Measurements from ENCODE around the gene FAM234B.
"Not testable (repeated sequence)": the region's sequence is repeated elsewhere in the genome, so short reads cannot be mapped to it uniquely, and the experiment has no call there.

The FAM234B gene

DNA sequence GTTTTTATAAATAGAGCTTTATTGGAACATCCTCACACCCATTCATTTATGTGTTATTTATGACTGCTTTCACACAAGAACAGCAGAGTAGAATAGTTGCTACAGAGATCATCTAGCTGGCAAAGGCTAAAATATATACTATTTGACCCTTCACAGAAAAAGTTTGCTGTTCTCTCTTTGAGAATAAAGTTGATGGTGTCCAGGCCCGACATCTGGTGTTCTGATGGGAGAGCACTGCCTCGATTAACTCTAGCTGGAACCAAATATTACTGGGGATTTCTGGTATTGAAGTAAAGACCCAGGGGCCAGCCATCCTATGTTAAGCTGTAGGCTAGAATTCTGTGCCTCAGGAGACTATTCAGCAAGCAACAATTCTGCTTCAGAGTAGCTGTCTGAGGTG lies 21.8 kb downstream of the FAM234B start:
- no peak for DNase-seq

DNA sequence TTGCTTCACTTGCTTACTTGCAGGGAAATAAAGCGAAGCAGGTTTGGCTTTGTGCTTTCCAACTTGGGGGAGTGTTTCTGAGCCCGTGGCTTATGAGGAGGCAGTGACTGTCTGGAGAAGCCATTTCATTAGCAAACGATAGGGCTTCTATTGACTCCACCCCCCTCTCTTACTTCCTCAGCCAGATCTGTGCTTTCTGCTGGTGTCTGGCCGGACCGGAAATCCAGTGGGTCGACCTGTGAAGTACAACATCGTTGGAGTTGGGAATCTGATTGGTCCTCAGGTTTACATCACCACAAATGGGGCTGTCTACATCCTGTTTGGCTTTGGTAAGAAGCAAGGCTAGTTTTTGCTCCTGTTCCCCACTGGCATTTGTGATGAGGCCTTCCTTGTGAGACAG lies 22.3 kb downstream of the FAM234B start:
- no peak for DNase-seq

DNA sequence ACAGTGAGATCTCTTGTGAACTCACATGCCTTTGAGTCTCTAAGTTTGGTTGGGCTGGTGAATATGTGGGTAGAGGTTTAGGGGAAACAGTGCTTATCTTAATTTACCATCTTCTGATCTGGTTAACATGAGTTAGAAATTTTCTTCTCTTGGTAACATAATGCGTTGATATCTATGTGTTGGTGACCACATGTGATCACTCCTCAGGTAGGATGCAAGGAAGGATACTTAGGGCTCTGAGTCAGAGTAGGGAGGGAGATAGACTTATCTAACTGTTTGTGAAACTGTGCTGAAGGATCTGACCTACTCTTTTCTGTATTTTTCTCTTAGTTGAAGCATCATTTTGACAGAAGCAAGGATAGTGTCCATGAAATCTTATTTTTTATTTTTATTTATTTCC lies 23.1 kb downstream of the FAM234B start:
- no peak for DNase-seq

DNA sequence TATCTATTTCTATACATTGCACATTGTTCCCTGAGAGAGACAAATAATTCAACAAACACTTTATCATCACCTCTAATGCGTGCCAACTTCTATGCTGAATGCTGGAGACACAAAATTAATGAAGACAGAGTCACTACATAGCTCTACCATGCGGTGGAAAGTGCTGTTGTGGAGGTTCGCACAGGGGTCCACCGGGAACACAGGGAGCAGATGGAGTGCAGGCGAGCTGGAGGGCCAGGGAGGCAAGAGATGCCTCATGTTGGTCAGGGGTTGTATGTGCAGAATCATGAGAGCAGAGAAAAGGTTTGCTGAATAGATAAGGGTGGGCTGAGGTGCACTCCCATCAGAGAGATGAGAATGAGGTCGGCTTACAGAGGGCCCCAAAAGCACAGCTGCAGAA lies 25.2 kb downstream of the FAM234B start:
- DNase-seq, result no peak

GRCh38 chr12:13071305-13072280 lies 27.4 kb downstream of the FAM234B start:
- no peak for DNase-seq

DNA sequence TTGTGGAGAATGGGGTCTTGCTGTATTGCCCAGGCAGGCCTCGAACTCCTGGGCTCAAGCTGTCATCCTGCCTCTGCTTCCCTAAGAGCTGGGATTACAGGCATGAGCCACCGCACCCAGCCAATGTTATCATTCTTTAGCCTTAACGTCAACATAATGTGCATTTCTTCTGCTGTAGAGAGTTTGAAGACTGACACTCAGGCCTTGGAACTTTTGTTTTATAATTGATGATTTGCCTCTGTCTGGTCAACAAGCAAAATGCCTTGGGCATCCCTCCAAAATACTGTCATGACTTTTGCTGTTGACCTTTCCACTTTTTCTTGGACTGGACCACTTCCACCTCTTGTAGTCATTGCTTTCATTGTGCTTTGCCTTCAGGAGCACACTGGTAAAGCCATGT lies 29.0 kb downstream of the FAM234B start:
- no peak for DNase-seq

DNA sequence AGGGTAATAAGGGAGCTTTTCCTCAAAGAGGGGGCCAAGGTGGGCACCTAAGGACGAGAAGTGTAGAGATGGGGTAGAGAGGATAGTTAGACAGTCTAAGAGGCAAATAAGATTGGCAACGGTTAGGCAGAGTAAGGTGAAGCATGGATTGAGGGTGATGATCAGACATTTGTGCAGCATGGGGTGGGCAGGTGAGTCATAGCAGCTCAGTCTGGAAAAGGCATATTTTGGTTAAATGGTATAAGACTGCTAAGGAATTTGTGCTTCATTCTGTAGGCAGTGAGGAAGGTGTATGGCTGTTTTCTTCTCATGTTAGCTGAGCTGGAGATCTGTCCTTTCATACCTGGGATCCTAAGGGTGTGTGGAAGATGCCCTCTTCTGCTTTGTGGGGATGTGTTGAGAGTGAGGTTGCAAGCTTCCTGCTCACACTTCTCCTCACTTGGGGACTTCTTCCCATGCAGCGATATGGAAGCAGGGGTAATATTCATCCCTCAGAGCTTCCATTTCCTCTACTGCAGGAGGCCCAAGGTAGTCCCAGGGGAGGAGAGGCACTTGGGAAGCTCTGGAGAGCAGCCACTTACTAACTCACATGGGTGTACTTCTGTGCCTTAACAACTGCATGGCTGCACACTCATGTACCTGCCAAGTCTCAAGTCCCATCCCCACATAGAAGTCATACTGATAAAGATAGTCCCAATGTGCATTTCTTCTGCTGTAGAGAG lies 30.4 kb downstream of the FAM234B start:
- no peak for DNase-seq

GRCh38 chr12:13075118-13075480 lies 30.9 kb downstream of the FAM234B start:
- DNase-seq, result no peak

GRCh38 chr12:13075786-13076570 lies 31.8 kb downstream of the FAM234B start:
- DNase-seq, result no peak

DNA sequence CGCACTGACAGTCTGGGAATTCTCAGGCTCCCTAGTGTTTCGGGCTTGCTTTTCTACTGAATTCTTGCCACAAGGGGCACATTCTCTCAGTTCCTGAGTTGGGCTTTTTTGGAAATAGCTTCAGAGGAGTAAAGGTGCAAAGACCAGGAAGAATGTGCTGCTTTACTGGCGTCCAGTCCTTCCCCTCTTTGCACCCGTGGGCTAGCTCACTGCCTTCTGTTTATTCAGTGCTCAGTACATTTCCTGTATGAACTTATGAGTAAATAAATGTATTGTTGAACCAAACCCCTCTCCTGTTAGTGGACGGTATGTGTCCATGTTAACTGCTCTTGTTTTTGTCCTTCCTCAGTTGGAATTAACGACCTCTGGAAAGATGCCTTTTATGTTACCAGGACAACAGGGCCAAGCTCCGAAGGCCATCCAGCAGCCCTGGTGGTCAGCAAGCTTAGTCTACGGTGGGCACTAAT lies 35.3 kb downstream of the FAM234B start:
- no peak for DNase-seq

DNA sequence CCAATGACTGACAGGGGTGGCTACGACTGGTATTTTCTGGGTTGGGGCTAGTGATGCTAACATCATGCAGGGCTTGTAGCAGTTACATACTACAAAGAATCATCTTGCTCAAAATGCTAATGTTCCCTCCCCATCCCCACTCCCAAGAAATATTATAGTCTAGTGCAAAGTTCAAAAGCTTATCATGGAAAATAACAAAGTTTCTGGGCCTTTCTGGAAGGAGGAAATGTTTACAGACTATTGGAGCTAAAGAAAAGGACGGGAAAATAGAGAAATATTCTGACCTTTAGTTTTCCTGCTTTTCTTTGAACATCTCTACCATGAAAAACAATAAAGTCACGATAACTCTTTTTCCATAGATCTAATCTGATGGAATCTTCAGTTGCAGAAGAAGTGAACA lies 36.1 kb downstream of the FAM234B start:
- DNase-seq, result no peak

DNA sequence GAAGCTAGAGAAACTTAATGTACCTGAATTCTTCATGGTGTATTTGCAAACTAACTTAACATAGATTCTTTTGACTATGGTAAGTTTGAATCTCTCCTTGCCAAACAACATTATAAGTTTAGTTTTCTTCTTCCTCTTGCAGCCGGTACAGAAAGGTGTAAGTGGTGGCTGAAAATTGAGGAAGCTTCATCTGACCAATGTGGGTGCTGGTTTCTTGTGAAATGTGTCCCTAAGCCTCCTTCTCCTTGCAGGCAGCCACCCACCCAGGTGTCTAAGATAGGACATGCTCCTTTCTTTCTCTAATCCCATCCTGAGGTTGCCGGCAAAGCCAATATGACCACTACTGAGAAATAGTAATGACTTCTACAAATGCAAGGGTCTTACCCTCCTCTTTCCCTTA lies 38.7 kb downstream of the FAM234B start:
- DNase-seq, result peak in 1 of 2 donors; percentile 31

GRCh38 chr12:13083638-13084037 lies 39.5 kb downstream of the FAM234B start:
- not testable (repeated sequence) for DNase-seq

DNA sequence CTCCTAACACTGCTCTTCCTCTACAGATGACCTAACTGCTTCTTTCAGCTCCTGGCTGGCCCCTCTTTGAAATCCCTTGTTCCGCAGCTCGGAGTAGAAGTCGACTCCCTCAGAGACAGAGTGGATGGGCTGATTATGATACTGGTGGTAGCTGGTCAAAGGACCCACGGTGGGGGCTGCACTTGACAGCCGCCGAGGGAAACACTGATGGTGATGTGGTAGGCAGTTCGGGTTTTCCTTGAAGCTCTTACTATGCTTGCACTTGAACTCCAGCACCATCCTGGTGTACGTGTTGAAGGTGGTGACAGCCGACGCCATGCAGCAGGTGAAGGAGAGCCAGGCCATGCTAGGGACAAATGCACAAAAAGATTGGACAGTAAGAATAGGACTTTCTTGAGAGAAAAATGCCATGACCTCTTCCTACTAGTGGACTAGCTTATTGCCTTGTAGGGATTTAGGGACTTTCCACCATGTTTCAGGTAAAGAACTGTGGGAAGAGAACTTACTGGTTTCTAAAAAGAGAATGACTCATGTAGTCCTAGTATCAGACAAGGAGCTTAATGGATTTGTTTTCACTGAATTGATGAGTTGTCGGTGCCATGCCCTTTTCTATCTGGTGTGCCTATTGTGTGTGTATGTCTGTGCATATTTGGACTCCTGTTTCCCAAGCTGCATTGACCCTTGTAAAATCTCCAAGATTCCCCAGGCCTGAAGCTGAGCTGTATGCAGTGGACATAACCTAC lies 40.9 kb downstream of the FAM234B start:
- no peak for DNase-seq

GRCh38 chr12:13085968-13086686 lies 41.9 kb downstream of the FAM234B start:
- DNase-seq, result no peak

GRCh38 chr12:13087766-13088165 lies 43.6 kb downstream of the FAM234B start:
- DNase-seq, result no peak

DNA sequence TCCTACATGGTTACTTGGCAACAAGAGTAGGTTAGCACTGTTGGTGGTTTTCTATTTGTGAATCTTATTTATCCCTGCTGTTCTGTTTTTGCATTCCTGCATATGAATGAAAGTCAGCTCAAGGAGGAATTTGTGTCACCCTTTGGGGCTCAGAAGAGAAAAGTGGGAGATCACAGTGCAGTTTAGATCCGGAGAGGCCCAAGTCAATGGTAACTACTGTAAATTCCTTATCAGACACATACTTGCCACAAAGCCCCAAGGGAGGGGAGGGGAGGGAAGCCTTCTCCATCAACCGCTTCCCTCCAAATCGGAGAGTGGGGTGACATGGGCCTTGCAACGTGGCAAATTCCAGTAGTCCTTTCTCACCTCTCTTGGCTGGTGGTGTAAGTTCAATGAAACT lies 44.3 kb downstream of the FAM234B start:
- no peak for DNase-seq

DNA sequence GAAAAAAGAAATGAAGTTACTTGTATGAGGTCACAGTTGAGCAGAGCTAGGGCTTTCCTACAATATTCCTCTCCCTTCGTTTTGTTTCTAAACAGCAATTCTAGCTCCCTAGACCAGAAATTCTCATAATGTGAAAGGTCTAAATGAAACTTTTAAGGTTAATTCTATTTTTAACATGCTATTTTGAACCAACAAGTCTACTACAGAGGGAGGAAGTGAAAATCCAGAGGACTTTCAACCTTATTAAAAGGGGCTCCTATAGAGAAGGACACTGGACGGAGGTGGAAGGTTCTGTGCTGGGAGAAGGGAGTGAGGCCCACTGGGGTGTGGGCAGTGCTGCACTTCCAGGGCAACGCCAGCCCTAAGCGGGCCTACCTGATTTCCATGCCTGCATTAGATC lies 45.9 kb downstream of the FAM234B start:
- no peak for DNase-seq

- DNase-seq, result peak; percentile 37 to 41
Observed at GRCh38 chr12:13091832-13092231, 47.7 kb downstream of the FAM234B start.

DNA sequence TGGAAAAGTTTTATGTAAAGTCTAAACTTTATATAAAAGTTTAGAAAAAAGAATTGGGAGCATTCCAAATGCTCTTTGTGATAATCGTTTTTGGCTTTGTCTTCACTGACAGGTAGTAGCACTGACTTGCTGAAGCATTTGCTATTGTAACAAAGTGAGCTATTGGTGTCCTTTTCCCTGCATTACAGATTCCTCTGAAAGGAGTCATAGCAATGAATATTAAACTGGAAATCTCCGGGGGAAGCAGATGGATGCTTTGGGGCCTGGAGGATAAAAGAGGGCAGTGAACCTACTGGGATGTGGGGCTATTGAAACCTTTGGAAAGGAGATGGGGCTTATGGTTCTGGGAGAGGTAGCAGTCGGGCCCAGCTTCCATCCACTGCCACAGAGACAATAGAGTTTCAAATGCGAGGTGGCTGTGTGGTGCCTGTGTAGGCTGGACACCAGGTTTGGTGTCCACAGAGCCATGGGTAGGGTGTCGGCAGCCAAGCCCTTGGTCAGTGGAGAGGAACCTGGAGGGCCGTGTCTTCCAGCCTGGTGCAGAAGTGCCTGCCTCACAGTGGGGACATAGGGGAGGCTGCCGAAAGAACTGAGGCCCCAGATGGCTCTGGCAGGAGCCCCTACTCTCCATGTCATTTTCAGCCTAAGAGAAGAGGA lies 49.1 kb downstream of the FAM234B start:
- DNase-seq, result no peak

DNA sequence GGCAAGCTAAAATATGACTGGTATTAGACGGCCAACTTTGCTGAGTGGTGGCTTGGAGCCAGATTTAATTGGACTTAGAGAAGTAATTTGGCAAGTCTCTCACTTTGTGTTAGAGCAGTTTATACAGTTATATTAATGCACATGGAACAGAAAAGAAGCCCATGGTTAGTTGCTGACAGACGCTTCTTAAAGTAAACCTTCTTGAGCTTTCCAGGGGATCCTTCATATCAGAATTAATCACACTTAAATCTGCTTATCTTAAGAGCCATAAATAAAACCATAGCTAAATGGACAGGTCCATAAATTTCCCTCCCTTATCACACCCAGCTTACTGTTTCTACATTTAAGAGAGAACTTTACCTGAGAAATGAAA lies 49.7 kb downstream of the FAM234B start:
- DNase-seq, result no peak
